Left kidney (tissue), 2 donors: Measurements from ENCODE around the gene TMEM123. TPM values are rescaled to one million over a fixed set of nuclear protein-coding genes. Genes with fewer than 3 reads are reported as not detected.
"Not testable (repeated sequence)": the region's sequence is repeated elsewhere in the genome, so short reads cannot be mapped to it uniquely, and the experiment has no call there.

Experiments
- DNase-seq: peaks from one replicate; pipeline ENCODE4 v3.0.0-alpha.2; 2013
- polyA plus RNA-seq: library from polyadenylated mRNA; unstranded; fragments of 120-200 nt; gene quantifications from one replicate; pipeline ENCODE4 v1.2.1, GENCODE V29; 2013; ENCODE audit not compliant: insufficient read length

Gene TMEM123
- polyA plus RNA-seq, 1 donor: 301 TPM

GRCh38 chr11:102398297-102398696 lies 54.3 kb downstream of the TMEM123 start:
- no peak for DNase-seq

DNA sequence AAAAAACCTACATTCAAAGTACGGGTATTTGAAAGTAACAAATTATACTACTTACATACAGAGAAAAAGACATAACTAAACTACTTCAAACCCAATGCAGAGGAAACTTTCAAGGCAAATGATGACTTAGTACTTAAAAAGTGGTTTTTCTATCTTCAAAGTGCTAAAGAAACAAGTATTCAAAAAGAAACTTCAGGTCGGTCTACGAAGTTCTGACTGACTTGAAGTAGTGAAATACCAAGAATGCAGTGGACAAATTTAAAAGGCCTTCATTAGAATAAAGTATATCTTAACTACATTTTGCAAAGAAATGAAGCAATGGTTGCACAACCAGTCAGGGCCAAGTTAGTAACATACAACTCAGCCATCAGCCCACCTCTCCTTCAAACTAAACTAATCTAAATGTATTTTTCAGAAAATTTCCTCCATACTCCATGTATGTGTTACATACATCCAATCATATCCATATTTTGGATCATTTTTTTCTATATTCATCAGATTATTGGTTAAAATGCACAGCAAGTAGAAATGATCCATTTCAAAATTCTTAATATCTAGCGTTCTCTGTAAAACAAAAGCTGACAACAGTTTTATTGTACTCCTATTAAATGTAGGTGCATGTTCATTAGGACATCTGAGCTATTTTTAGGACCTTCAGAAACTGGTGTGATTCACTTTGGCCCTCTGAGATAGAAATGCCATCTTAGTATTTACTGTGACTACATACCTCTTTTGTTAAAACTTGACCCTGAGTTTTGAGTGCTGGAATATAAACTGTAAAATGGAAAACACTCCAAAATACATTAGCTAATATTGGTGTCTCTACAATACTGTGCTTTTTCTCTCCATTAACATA lies 55.6 kb downstream of the TMEM123 start:
- DNase-seq: no peak

DNA sequence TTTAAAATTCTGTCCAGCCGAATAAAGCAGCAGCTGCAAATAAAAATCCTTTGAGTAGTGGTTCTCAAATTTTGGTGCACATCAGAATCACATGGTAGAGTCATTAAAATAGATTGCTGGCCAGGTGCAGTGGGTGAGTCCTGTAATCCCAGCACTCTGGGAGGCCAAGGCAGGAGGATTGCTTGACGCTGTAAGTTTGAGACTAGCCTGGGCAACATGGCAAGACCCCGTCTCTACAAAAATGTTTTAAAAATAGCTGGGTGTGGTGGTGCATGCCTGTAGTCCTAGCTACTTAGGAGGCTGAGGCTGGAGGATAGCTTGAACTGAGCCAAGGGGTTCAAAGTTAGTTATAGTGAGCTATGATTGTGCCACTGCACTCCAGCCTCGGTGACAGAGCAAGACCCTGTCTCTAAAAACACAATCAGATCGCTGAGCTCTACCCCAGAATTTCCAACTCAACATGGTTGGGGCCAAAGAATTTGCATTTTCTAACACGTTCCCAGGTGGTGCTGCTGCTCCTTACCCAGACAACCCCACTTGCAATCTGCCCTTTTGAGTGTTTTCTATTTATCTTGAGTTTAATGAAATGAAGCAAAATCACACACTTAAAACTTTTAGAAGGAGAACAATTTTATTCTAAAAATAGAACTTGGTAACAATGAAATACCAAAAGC lies 56.7 kb downstream of the TMEM123 start:
- DNase-seq: no peak

- no peak for DNase-seq
Measured at GRCh38 chr11:102393272-102393730, 59.3 kb downstream of the TMEM123 start.

DNA sequence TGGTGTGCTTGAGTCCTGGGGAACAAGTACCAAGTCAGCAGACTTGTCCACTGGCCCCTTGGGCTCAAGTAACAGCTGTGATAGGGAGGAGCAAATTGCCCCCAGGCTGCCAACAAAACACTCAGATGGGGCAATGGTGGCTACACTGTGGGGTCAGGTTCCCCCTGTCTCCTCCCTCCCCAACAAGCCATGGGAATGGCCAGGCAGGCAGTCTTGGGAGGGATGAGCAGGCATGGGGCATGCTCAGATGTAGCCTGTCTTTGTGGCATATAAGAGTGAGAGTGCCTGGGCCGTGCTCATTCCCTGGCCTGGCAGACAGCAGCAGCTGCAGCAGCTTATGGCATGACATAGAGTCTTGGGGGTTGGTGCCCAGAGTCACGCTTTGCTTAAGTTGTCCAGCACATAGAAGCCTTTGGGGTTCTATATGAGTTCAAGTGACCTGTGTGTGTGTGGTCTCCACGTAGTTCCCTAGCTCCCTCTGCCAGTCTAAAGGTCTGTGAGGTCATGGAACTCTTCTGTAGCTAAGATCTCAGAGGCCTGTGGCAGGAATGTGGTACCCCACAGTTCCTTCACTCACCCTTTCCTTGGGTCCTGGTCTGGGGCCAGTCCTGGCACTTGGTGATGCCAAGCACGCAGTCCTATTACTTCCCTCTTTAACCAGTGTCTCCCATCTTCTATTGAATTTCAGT lies 60.9 kb downstream of the TMEM123 start:
- no peak for DNase-seq

DNA sequence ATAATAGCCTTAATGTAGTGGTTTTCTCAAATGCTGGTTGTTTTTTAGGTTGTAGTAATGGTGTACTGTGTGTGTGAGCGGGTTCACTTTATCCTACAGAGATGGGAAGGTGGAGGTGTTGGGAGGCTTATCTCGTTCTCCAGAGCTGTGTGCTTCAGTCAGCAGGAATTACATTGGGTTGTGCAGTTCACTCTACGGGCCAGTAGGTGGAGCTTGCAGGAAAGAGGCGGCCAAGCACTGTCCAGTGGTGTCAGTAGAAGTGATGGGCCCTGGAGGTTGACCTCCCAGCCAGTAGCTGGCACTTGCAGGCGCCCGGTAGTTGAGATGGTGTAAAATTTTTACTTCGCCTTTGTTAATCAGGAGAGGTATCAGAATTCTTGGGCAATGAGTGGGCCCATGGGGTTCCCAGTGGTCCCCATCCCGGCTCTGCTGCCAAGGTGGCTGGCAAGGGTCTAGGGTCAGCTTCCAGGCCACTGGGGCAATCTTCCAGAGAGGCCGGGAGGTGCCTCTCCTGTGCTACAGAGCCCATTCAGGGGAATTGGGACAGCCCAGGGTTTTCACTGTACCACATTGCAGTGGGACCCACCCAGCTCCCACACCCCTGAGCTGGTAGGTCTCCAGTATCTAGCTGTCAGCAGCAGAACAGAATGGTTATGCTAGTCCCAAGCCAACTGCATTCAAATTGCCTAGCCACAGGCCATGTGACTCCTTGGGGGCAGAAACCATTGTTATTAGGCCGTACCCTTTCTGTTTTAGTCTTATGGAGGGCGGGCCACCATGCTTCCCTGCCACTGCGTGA lies 61.7 kb downstream of the TMEM123 start:
- DNase-seq: peak; percentile 40

GRCh38 chr11:102389253-102389652 lies 63.3 kb downstream of the TMEM123 start:
- no peak for DNase-seq

DNA sequence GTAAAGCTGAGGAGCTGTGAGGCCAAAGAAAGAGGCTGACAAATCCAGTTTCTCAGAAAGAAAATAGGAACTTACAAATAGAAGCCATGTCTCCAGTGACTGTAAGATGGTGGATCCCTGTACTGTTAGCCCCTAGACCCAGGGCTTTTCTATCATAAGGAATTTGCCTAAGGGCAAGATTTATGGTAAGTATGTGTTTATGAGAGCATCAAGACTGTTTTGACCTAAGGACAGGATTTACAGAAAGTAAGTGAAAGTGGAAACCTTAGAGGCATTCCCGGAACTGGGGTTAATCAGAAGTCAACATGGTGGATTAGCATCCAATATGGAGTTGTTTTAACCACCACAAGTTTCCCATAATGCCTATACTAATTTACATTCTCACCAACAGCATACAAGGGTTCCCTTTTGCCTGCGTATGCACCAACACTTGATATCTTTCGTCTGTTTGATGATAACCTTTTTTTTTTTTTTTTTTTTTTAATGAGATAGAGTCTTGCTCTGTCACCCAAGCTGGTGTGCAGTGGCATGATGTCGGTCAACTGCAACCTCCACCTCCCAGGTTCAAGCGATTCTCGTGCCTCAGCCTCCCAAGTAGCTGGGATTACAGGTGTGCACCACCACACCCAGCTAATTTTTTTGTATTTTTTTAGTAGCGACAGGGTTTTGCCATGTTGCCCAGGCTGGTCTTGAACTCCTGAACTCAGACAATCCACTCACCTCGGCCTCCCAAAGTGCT lies 65.4 kb downstream of the TMEM123 start:
- no peak for DNase-seq

- no peak for DNase-seq
Measured at GRCh38 chr11:102386136-102386734, 66.3 kb downstream of the TMEM123 start.

- peak; percentile 32 for DNase-seq
Measured at GRCh38 chr11:102385085-102386007, 67.2 kb downstream of the TMEM123 start.

DNA sequence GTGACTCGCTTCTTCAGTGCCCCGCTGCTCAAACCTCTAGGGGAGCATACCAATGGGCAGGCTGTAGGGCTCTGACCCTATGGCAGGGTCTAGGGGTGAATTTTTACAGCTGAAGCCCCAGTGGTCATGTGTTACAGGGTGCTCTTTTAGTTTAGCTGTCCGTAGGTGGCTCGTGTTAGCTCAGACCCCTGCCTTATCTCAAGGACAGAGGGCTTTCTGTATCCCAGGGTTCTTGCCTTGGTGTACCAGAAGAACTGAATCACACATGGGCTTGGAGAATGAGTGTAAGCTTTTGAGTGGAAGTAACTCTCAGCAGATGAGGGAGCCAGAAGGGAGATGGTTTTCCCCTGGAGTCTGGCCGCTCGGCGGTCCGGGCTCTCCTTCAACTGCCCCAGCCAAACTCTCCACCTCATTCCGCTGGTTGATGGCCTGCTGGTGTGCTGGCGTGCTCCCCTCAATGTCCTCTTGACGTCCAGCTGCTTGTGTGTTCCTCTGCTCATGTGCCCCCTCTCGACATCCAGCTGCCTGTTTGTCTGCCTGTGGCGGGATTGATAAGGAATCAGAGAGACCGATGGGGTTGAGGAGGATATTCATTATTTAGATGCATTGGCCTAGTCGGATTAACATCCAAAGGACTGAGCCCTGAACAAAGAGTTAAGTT lies 68.0 kb downstream of the TMEM123 start:
- no peak for DNase-seq

DNA sequence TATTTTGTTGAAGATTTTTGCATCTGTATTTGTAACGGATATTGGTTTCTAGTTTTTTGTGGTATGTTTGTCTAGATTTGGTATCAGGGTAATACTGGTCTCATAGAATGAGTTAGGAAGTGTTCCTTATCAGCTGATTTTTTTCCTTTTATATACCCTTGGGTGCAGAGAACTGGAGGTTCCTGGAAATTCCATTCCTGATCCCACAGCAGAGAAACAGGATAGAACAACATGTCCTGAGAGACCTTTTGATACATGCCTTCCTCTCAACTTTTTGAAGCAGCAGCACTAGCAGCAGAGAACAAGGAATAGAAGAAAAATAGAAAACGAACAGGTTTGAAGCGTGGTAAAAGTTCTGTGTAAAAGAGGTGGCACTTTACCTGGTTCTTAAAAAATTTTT lies 68.7 kb downstream of the TMEM123 start:
- no peak for DNase-seq

DNA sequence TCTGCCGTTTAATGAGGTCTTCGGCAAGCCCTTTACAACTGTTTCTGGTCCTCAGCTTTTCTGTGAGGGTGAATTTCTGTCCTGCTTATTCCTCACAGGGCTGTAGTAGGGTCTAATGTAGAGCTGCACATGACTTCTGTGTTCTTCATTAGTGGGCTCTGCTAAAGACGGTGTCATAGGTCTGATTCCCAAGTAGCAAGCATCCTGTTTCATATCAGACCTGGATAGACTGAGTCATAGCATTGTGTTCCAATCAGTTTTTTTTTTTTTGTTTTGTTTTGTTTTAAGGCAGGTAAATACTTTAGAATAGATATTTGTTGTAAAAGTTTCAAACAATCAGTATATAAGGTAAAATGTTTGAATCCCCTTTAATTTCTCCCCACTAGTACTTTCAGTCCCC lies 70.2 kb downstream of the TMEM123 start:
- no peak for DNase-seq

DNA sequence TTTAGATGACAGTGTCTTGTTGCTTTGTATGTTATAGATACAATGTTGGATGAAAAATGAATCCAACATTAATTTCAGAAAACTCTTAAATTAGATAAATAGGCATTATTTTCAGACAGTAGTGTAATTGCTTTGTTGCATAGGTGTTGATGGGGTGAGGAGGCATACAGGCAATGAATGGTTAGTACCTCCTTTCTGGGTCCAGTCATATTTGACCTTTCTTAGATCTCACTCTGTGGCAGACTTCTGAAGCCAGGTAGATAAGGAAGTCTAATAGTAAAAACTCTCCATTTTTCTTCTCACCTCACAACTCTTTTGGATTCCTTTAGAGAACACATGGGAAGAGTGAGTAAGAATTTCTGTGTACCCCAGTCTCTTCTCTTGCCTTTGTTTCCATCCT lies 73.7 kb downstream of the TMEM123 start:
- DNase-seq: no peak

- no peak for DNase-seq
Measured at GRCh38 chr11:102377891-102378290, 74.7 kb downstream of the TMEM123 start.

DNA sequence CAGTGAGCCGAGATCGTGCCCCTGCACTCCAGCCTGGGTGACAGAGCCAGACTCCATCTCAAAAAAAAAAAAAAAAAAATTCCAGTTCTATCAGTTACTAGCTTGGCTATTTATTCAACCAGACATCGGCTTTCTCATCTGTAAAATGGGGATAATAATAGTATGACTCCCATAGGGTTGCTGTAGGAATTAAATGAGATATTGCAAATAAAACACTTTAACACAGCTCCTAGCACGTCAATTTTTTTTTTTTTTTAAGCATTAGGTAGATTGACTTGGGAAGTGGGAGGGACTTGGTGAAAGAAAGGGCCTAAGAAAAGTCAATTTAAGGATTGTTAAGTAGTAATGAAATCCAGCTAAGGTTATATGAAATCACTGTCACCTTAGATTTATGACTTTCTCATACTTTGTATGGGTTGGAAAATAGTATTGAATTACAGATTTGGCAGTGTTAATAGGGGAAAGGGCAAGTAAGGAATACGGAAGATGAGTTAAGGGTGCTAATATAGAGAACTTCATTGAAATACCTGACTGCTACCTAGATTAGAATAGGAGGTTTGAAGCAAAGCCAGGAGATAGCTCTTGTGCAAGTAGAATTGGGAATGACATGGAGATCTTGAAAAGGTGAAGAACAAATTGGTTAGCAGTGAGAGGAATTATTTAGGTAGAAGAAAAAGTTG lies 76.7 kb downstream of the TMEM123 start:
- no peak for DNase-seq

DNA sequence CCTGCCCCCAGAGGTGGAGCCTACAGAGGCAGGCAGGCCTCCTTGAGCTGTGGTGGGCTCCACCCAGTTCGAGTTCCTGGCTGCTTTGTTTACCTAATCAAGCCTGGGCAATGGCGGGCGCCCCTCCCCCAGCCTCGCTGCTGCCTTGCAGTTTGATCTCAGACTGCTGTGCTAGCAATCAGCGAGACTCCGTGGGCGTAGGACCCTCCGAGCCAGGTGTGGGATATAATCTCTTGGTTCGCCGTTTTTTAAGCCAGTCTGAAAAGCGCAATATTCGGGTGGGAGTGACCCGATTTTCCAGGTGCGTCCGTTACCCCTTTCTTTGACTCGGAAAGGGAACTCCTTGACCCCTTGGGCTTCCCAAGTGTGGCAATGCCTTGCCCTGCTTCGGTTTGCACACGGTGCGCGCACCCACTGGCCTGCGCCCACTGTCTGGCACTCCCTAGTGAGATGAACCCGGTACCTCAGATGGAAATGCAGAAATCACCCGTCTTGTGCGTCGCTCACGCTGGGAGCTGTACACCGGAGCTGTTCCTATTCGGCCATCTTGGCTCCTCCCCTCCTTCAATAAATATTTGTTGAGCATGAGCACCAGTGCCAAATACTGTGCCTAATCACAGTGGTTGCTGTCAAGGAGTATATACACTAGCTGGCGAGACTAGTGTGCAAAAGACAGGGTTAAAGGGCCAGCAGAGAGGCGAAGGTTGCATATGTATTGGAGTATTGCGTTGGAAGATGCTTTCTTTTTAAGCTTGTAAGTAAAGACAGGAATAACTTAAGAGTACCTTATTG lies 77.7 kb downstream of the TMEM123 start:
- DNase-seq: not testable (repeated sequence)

GRCh38 chr11:102368472-102368871 lies 84.1 kb downstream of the TMEM123 start:
- DNase-seq: no peak
